ENCODE measurements around the gene MYCL.

The MYCL gene

GRCh38 chr1:39901714-39902459, at the start of gene MYCL:
Gene MYCL, minus strand, starts transcription at chr1:39901917. Its CDS starts 483 bp downstream, at chr1:39901434.
- peak in 1 of 2 donors; percentile 44 for DNase-seq (ENCODE audit: extremely low read depth in 1 of 2, low read depth in 1 of 2)

GRCh38 chr1:39949891-39950290, 48.2 kb upstream of the MYCL start:
- DNase-seq (ENCODE audit: extremely low read depth in 1 of 2, low read depth in 1 of 2) = no peak

GRCh38 chr1:39947260-39947659, 45.5 kb upstream of the MYCL start:
- no peak for DNase-seq (ENCODE audit: extremely low read depth in 1 of 2, low read depth in 1 of 2)

- no peak for DNase-seq (ENCODE audit: extremely low read depth in 1 of 2, low read depth in 1 of 2)
These were observed 44.5 kb upstream of the MYCL start for GRCh38 chr1:39946216-39946615.

GRCh38 chr1:39944410-39945112, 42.8 kb upstream of the MYCL start:
- no peak for DNase-seq (ENCODE audit: extremely low read depth in 1 of 2, low read depth in 1 of 2)

- DNase-seq (ENCODE audit: extremely low read depth in 1 of 2, low read depth in 1 of 2) = no peak
These were observed 42.0 kb upstream of the MYCL start for GRCh38 chr1:39943471-39944290.

- DNase-seq (ENCODE audit: extremely low read depth in 1 of 2, low read depth in 1 of 2) = no peak
These were observed 39.5 kb upstream of the MYCL start for GRCh38 chr1:39940980-39941871.

- DNase-seq (ENCODE audit: extremely low read depth in 1 of 2, low read depth in 1 of 2) = no peak
These were observed 38.5 kb upstream of the MYCL start for GRCh38 chr1:39940253-39940652.

- DNase-seq (ENCODE audit: extremely low read depth in 1 of 2, low read depth in 1 of 2) = no peak
These were observed 37.1 kb upstream of the MYCL start for GRCh38 chr1:39938856-39939255.

- no peak for DNase-seq (ENCODE audit: extremely low read depth in 1 of 2, low read depth in 1 of 2)
These were observed 35.2 kb upstream of the MYCL start for GRCh38 chr1:39936724-39937491.

- no peak for DNase-seq (ENCODE audit: extremely low read depth in 1 of 2, low read depth in 1 of 2)
These were observed 32.5 kb upstream of the MYCL start for GRCh38 chr1:39933956-39934941.

- no peak for DNase-seq (ENCODE audit: extremely low read depth in 1 of 2, low read depth in 1 of 2)
These were observed 27.3 kb upstream of the MYCL start for GRCh38 chr1:39928809-39929587.

- no peak for DNase-seq (ENCODE audit: extremely low read depth in 1 of 2, low read depth in 1 of 2)
These were observed 25.8 kb upstream of the MYCL start for GRCh38 chr1:39927538-39927937.

- DNase-seq (ENCODE audit: extremely low read depth in 1 of 2, low read depth in 1 of 2) = no peak
These were observed 25.1 kb upstream of the MYCL start for GRCh38 chr1:39926820-39927219.

- no peak for DNase-seq (ENCODE audit: extremely low read depth in 1 of 2, low read depth in 1 of 2)
These were observed 24.7 kb upstream of the MYCL start for GRCh38 chr1:39926343-39926793.

- no peak for DNase-seq (ENCODE audit: extremely low read depth in 1 of 2, low read depth in 1 of 2)
These were observed 24.1 kb upstream of the MYCL start for GRCh38 chr1:39925721-39926342.

- no peak for DNase-seq (ENCODE audit: extremely low read depth in 1 of 2, low read depth in 1 of 2)
These were observed 20.6 kb upstream of the MYCL start for GRCh38 chr1:39922251-39922688.

All from activated CD8-positive, alpha-beta memory T cell treated with anti-CD3 and anti-CD28 coated beads for 1 hour (primary cell).